ENCODE measurements around the gene TGFA. TPM values are rescaled to one million over a fixed set of nuclear protein-coding genes. Genes with fewer than 3 reads are reported as not detected.

The TGFA gene
- total and polyA plus RNA-seq, 2 experiments from 2014 or later: 1.4 to 6.5 TPM

DNA sequence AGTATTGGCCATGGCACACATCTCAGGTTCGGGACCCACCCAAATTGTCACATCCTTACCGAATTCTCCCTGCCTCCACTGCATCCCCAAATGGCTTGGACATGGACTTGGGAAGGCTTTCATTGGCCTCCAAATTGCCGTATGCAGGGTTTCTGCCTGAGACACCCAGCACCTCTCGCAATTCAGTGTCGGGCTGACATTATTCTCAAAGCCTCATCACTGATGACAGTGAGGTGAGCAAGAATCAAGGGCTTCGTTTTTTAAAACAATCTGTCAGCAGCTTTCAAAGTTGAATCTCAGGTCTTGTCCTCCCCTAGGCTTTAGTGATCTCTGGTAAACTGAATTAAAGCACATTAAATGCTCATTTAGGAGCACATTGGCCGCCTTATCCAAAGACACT, 29.5 kb upstream of the TGFA start:
- no peaks in the 10 kb centered on the region for H3K9me2 ChIP-seq (ENCODE audit: insufficient read depth)
- H3K4me2 ChIP-seq: no peak overlapping the region
- no peak for ATAC-seq
- no peaks in the 10 kb centered on the region for H3K79me2 ChIP-seq (replicated peaks; ENCODE audit: insufficient read depth)
- Mint-ChIP-seq H3K27ac (no peak overlapping the region), H3K4me1 (0 out of 3 replicates have a peak, but pooled peaks cover 2% of the 10 kb centered on the region), H3K4me3 (no peak overlapping the region), H3K36me3 (ENCODE audit: low read depth) (no peaks in the 10 kb centered on the region), H3K9me3 (no peaks in the 10 kb centered on the region), H3K27me3 (ENCODE audit: insufficient read depth, low read depth, poor library complexity) (no peaks in the 10 kb centered on the region)
- no peak overlapping the region for H2AFZ ChIP-seq
- H3K27me3 ChIP-seq (ENCODE audit: insufficient read depth): no peaks in the 10 kb centered on the region
- H3K36me3 ChIP-seq (ENCODE audit: insufficient read depth): no peaks in the 10 kb centered on the region
- no peaks in the 10 kb centered on the region for H3K4me1 ChIP-seq (ENCODE audit: insufficient read depth)
- TF ChIP-seq, protein P1, sequence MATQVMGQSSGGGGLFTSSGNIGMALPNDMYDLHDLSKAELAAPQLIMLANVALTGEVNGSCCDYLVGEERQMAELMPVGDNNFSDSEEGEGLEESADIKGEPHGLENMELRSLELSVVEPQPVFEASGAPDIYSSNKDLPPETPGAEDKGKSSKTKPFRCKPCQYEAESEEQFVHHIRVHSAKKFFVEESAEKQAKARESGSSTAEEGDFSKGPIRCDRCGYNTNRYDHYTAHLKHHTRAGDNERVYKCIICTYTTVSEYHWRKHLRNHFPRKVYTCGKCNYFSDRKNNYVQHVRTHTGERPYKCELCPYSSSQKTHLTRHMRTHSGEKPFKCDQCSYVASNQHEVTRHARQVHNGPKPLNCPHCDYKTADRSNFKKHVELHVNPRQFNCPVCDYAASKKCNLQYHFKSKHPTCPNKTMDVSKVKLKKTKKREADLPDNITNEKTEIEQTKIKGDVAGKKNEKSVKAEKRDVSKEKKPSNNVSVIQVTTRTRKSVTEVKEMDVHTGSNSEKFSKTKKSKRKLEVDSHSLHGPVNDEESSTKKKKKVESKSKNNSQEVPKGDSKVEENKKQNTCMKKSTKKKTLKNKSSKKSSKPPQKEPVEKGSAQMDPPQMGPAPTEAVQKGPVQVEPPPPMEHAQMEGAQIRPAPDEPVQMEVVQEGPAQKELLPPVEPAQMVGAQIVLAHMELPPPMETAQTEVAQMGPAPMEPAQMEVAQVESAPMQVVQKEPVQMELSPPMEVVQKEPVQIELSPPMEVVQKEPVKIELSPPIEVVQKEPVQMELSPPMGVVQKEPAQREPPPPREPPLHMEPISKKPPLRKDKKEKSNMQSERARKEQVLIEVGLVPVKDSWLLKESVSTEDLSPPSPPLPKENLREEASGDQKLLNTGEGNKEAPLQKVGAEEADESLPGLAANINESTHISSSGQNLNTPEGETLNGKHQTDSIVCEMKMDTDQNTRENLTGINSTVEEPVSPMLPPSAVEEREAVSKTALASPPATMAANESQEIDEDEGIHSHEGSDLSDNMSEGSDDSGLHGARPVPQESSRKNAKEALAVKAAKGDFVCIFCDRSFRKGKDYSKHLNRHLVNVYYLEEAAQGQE (IDR thresholded peaks at IDR 0.05; ENCODE audit: unreplicated experiment): no peak
- TF ChIP-seq, protein P2, sequence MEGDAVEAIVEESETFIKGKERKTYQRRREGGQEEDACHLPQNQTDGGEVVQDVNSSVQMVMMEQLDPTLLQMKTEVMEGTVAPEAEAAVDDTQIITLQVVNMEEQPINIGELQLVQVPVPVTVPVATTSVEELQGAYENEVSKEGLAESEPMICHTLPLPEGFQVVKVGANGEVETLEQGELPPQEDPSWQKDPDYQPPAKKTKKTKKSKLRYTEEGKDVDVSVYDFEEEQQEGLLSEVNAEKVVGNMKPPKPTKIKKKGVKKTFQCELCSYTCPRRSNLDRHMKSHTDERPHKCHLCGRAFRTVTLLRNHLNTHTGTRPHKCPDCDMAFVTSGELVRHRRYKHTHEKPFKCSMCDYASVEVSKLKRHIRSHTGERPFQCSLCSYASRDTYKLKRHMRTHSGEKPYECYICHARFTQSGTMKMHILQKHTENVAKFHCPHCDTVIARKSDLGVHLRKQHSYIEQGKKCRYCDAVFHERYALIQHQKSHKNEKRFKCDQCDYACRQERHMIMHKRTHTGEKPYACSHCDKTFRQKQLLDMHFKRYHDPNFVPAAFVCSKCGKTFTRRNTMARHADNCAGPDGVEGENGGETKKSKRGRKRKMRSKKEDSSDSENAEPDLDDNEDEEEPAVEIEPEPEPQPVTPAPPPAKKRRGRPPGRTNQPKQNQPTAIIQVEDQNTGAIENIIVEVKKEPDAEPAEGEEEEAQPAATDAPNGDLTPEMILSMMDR (conservative IDR thresholded peaks at IDR 0.05; ENCODE audit: low read depth in 2 of 2): no peak
- TF ChIP-seq JUNB (IDR thresholded peaks at IDR 0.05; ENCODE audit: unreplicated experiment) (no peak), EZH2 (IDR thresholded peaks at IDR 0.05; ENCODE audit: low read depth, unreplicated experiment) (no peak), STAT1 (IDR thresholded peaks at IDR 0.05; ENCODE audit: unreplicated experiment) (no peak), ZNF331 (CRISPR knock-in tag; IDR thresholded peaks at IDR 0.05; ENCODE audit: low read depth) (no peak), ZNF114 (CRISPR knock-in tag; IDR thresholded peaks at IDR 0.05) (no peak)
- TF ChIP-seq, protein P3, sequence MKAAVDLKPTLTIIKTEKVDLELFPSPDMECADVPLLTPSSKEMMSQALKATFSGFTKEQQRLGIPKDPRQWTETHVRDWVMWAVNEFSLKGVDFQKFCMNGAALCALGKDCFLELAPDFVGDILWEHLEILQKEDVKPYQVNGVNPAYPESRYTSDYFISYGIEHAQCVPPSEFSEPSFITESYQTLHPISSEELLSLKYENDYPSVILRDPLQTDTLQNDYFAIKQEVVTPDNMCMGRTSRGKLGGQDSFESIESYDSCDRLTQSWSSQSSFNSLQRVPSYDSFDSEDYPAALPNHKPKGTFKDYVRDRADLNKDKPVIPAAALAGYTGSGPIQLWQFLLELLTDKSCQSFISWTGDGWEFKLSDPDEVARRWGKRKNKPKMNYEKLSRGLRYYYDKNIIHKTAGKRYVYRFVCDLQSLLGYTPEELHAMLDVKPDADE (IDR thresholded peaks at IDR 0.05): no peak
- TF ChIP-seq, protein P4, sequence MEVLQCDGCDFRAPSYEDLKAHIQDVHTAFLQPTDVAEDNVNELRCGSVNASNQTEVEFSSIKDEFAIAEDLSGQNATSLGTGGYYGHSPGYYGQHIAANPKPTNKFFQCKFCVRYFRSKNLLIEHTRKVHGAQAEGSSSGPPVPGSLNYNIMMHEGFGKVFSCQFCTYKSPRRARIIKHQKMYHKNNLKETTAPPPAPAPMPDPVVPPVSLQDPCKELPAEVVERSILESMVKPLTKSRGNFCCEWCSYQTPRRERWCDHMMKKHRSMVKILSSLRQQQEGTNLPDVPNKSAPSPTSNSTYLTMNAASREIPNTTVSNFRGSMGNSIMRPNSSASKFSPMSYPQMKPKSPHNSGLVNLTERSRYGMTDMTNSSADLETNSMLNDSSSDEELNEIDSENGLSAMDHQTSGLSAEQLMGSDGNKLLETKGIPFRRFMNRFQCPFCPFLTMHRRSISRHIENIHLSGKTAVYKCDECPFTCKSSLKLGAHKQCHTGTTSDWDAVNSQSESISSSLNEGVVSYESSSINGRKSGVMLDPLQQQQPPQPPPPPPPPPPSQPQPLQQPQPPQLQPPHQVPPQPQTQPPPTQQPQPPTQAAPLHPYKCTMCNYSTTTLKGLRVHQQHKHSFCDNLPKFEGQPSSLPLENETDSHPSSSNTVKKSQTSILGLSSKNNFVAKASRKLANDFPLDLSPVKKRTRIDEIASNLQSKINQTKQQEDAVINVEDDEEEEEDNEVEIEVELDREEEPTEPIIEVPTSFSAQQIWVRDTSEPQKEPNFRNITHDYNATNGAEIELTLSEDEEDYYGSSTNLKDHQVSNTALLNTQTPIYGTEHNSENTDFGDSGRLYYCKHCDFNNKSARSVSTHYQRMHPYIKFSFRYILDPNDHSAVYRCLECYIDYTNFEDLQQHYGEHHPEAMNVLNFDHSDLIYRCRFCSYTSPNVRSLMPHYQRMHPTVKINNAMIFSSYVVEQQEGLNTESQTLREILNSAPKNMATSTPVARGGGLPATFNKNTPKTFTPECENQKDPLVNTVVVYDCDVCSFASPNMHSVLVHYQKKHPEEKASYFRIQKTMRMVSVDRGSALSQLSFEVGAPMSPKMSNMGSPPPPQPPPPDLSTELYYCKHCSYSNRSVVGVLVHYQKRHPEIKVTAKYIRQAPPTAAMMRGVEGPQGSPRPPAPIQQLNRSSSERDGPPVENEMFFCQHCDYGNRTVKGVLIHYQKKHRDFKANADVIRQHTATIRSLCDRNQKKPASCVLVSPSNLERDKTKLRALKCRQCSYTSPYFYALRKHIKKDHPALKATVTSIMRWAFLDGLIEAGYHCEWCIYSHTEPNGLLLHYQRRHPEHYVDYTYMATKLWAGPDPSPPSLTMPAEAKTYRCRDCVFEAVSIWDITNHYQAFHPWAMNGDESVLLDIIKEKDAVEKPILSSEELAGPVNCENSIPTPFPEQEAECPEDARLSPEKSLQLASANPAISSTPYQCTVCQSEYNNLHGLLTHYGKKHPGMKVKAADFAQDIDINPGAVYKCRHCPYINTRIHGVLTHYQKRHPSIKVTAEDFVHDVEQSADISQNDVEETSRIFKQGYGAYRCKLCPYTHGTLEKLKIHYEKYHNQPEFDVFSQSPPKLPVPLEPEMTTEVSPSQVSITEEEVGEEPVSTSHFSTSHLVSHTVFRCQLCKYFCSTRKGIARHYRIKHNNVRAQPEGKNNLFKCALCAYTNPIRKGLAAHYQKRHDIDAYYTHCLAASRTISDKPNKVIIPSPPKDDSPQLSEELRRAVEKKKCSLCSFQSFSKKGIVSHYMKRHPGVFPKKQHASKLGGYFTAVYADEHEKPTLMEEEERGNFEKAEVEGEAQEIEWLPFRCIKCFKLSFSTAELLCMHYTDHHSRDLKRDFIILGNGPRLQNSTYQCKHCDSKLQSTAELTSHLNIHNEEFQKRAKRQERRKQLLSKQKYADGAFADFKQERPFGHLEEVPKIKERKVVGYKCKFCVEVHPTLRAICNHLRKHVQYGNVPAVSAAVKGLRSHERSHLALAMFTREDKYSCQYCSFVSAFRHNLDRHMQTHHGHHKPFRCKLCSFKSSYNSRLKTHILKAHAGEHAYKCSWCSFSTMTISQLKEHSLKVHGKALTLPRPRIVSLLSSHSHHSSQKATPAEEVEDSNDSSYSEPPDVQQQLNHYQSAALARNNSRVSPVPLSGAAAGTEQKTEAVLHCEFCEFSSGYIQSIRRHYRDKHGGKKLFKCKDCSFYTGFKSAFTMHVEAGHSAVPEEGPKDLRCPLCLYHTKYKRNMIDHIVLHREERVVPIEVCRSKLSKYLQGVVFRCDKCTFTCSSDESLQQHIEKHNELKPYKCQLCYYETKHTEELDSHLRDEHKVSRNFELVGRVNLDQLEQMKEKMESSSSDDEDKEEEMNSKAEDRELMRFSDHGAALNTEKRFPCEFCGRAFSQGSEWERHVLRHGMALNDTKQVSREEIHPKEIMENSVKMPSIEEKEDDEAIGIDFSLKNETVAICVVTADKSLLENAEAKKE (CRISPR knock-in tag; IDR thresholded peaks at IDR 0.05): no peak
- H3K27ac ChIP-seq (ENCODE audit: low read depth): no peak overlapping the region
- H3F3A ChIP-seq (replicated peaks; ENCODE audit: low read depth): no peaks in the 10 kb centered on the region
- no peak for DNase-seq (ENCODE audit: low spot score)
- no peaks in the 10 kb centered on the region for H4K20me1 ChIP-seq (replicated peaks; ENCODE audit: insufficient read depth)
- no peak overlapping the region for H3K4me3 ChIP-seq
